Fibroblast of villous mesenchyme (primary cell): ENCODE results near the gene DCDC2. TPM values are rescaled to one million over a fixed set of nuclear protein-coding genes. Genes with fewer than 3 reads are reported as not detected.
A peak's percentile ranks its signal among the peaks of the same experiment; 100 is the strongest.

Experiments used
- DNase-seq: peaks from one replicate; pipeline ENCODE4 v3.0.0-alpha.2; 2010; ENCODE audit warnings: low read depth
- H3K4me3 ChIP-seq: 2 replicates; pipeline ENCODE4 v1.5.1; 2011; ENCODE audit warnings: low read depth, mild to moderate bottlenecking, low read length
- CTCF ChIP-seq: IDR thresholded peaks from 2 replicates; pipeline ENCODE4 v1.5.1; 2012; ENCODE audit warnings: low read depth, mild to moderate bottlenecking, low read length; ENCODE audit not compliant: insufficient read depth
- total RNA-seq: library from RNA; depleted of rRNA; stranded (reverse); fragments of >200 nt; gene quantifications from 2 replicates; pipeline ENCODE4 v1.2.3, GENCODE V29; 2012

The DCDC2 gene
- total RNA-seq, 1 donor: 0.43 TPM

GRCh38 chr6:24229696-24230405 lies 128.0 kb downstream of the DCDC2 start:
- DNase-seq: no peak
- H3K4me3 ChIP-seq: no peak overlapping the region
- no peak for TF ChIP-seq CTCF

- TF ChIP-seq CTCF: no peak
- no peak overlapping the region for H3K4me3 ChIP-seq
- peak; percentile 88 for DNase-seq
Measured at GRCh38 chr6:24228681-24229255, 129.1 kb downstream of the DCDC2 start.

- DNase-seq: no peak
Measured at GRCh38 chr6:24228123-24228522, 129.7 kb downstream of the DCDC2 start.

GRCh38 chr6:24227556-24227955 lies 130.3 kb downstream of the DCDC2 start:
- peak; percentile 56 for DNase-seq
- no peak for TF ChIP-seq CTCF
- H3K4me3 ChIP-seq: no peak overlapping the region

More at GRCh38 chr6:24228123-24228522, 129.7 kb downstream of the DCDC2 start:
- TF ChIP-seq CTCF: no peak
- no peak overlapping the region for H3K4me3 ChIP-seq

- TF ChIP-seq CTCF: no peak
- no peak overlapping the region for H3K4me3 ChIP-seq
- DNase-seq: no peak
Measured at GRCh38 chr6:24226541-24226940, 131.3 kb downstream of the DCDC2 start.

GRCh38 chr6:24225838-24226237 lies 132.0 kb downstream of the DCDC2 start:
- H3K4me3 ChIP-seq: no peak overlapping the region
- TF ChIP-seq CTCF: no peak
- DNase-seq: no peak
